ENCODE results near the gene SMARCB1. TPM values are rescaled to one million over a fixed set of nuclear protein-coding genes. Genes with fewer than 3 reads are reported as not detected.

SMARCB1 gene
- total RNA-seq, 1 experiment from 2014 or later: 80.2 TPM

- no peaks in the 10 kb centered on the region for H3K9me2 ChIP-seq (ENCODE audit: insufficient read depth)
- no peaks in the 10 kb centered on the region for H3K27me3 ChIP-seq (ENCODE audit: insufficient read depth, low read depth)
- peak overlapping the region; percentile 80 for H3K4me2 ChIP-seq
- H3K9me3 ChIP-seq (ENCODE audit: insufficient read depth, low read depth): no peaks in the 10 kb centered on the region
- BruUV-seq (replicated peaks): no TSS peak
- peaks cover 10% of the 10 kb centered on the region; the same call in 1 of the 2 replicates for H3K4me1 ChIP-seq (replicated peaks; ENCODE audit: insufficient read depth)
- no peaks in the 10 kb centered on the region for H4K20me1 ChIP-seq (ENCODE audit: insufficient read depth)
- no peak; the same call in 1 of the 2 replicates for TF ChIP-seq CTCF (conservative IDR thresholded peaks at IDR 0.05)
- peak; percentile 72 to 90 for DNase-seq
- H3K36me3 ChIP-seq (ENCODE audit: low read depth): no peaks in the 10 kb centered on the region
- intact Hi-C loops (cut with micrococcal nuclease; ENCODE audit: unreplicated experiment): loop anchor here (5.0 kb wide), 1 partner anchor 90 kb away; the partner anchor contains the start of gene CHCHD10
- H2AFZ ChIP-seq: peak overlapping the region; percentile 85
- peaks cover 20% of the 10 kb centered on the region for H3K79me2 ChIP-seq (ENCODE audit: low read depth)
- peaks cover 16% of the 10 kb centered on the region; the same call in 1 of the 2 replicates for H3F3A ChIP-seq (ENCODE audit: insufficient read depth, low read depth)
- peak overlapping the region; percentile 86 for H3K27ac ChIP-seq
- ChIA-PET POLR2A (ENCODE audit: unreplicated experiment) (interaction anchor here (0.6 to 1.0 kb wide), 7 partner anchors 21 to 288 kb away, joined by 3 to 22 read pairs (median 8); partner anchors contain the start of genes MIF and ZNF70), CTCF (interaction anchor here (0.6 to 1.3 kb wide), 5 partner anchors 84 to 1931 kb away, joined by 3 to 9 read pairs (median 4); partner anchors contain the start of gene MMP11)
- peak overlapping the region; percentile 77 for H3K4me3 ChIP-seq
Observed at GRCh38 chr22:23856721-23857605, 70.2 kb downstream of the SMARCB1 start.

GRCh38 chr22:23857606-23858483 is 71.1 kb downstream of the SMARCB1 start, which contains the start of gene SLC2A11:
Gene SLC2A11 (plus strand): TSS chr22:23857875. CDS start chr22:23858000, 125 bp downstream.
- BruUV-seq (replicated peaks): TSS peak; percentile 38

More at GRCh38 chr22:23857606-23858483, 71.1 kb downstream of the SMARCB1 start, which contains the start of gene SLC2A11:
- POLR2A ChIA-PET (ENCODE audit: unreplicated experiment): interaction anchor here (0.8 to 1.0 kb wide), 3 partner anchors 21 to 107 kb away, joined by 4 to 8 read pairs (median 6); partner anchors contain the start of gene ZNF70
- TF ChIP-seq CTCF (conservative IDR thresholded peaks at IDR 0.05): no peak
- TF ChIP-seq EZH2 (IDR thresholded peaks at IDR 0.05; ENCODE audit: low read depth): no peak
- peak; percentile 88 to 89 for DNase-seq
- no peaks in the 10 kb centered on the region for H3K36me3 ChIP-seq (ENCODE audit: low read depth)
- CTCF ChIA-PET: interaction anchor here (0.6 to 1.3 kb wide), 5 partner anchors 85 to 1930 kb away, joined by 3 to 9 read pairs (median 4); partner anchors contain the start of gene MMP11
- H3K4me1 ChIP-seq (replicated peaks; ENCODE audit: insufficient read depth): peaks cover 10% of the 10 kb centered on the region; the same call in 1 of the 2 replicates
- no peaks in the 10 kb centered on the region for H3K9me3 ChIP-seq (ENCODE audit: insufficient read depth, low read depth)
- H2AFZ ChIP-seq: peak within 1 kb of the TSS; percentile 86
- intact Hi-C loops (cut with micrococcal nuclease; ENCODE audit: unreplicated experiment): loop anchor here (5.0 kb wide), 1 partner anchor 91 kb away; the partner anchor contains the start of gene CHCHD10
- H3K27me3 ChIP-seq (ENCODE audit: insufficient read depth, low read depth): no peaks in the 10 kb centered on the region
- H3K9me2 ChIP-seq (ENCODE audit: insufficient read depth): no peaks in the 10 kb centered on the region
- peaks cover 20% of the 10 kb centered on the region for H3K79me2 ChIP-seq (ENCODE audit: low read depth)
- H4K20me1 ChIP-seq (ENCODE audit: insufficient read depth): no peaks in the 10 kb centered on the region
- H3K4me2 ChIP-seq: peak within 1 kb of the TSS; percentile 80
- H3K4me3 ChIP-seq: peak within 1 kb of the TSS; percentile 77
- peak within 1 kb of the TSS; percentile 86 for H3K27ac ChIP-seq
- peaks cover 15% of the 10 kb centered on the region; the same call in 1 of the 2 replicates for H3F3A ChIP-seq (ENCODE audit: insufficient read depth, low read depth)
